OCI-LY1 (cell line): ENCODE data around the gene PHF2.

ENCODE experiments used
- CTCF ChIP-seq: fragments of 200-600 bp; sonication (generic), shearing (Covaris generic); IDR thresholded peaks from 2 replicates; pipeline ENCODE4 v1.5.1; 2017; ENCODE audit warnings: mild to moderate bottlenecking, antibody characterized with exemption, low read length, moderate library complexity, mixed read lengths
- EZH2 ChIP-seq: fragments of 200-600 bp; sonication (generic), shearing (Covaris generic); IDR thresholded peaks from 2 replicates; pipeline ENCODE4 v1.8.0; 2017; ENCODE audit warnings: borderline replicate concordance, mixed run types, mild to moderate bottlenecking, antibody characterized with exemption, low read length, moderate library complexity, mixed read lengths

- TF ChIP-seq CTCF, result no peak
- no peak for TF ChIP-seq EZH2
Measured at GRCh38 chr9:93657331-93658111, 81.1 kb downstream of the PHF2 start.
